Ascending aorta (tissue), 2 donors: ENCODE data around the gene ZFP36L2. TPM values are rescaled to one million over a fixed set of nuclear protein-coding genes. Genes with fewer than 3 reads are reported as not detected.

Experiments
- DNase-seq, 2 donors: peaks; one replicate each; pipeline ENCODE4 v3.0.0-alpha.2; 2019; ENCODE audit warnings: low spot score in 2 of 2
- H3K27ac ChIP-seq, 2 donors: fragments of 200-600 bp; sonication (generic); one replicate each; pipeline ENCODE4 v1.5.1; 2016 to 2017; ENCODE audit warnings: mild to moderate bottlenecking in 1 of 2
- H3K27me3 ChIP-seq: fragments of 200-600 bp; sonication (generic); one replicate; pipeline ENCODE4 v1.5.1; 2017
- H3K36me3 ChIP-seq, 2 donors: fragments of 200-600 bp; sonication (generic); one replicate each; pipeline ENCODE4 v1.5.1; 2016
- H3K4me1 ChIP-seq, 2 donors: fragments of 200-600 bp; sonication (generic); one replicate each; pipeline ENCODE4 v1.5.1; 2016 to 2017; ENCODE audit warnings: mild to moderate bottlenecking in 1 of 2
- H3K4me3 ChIP-seq, 2 donors: fragments of 200-600 bp; sonication (generic); one replicate each; pipeline ENCODE4 v1.5.1; 2016 to 2017; ENCODE audit warnings: mild to moderate bottlenecking in 1 of 2
- H3K9me3 ChIP-seq, 2 donors: fragments of 200-600 bp; sonication (generic); one replicate each; pipeline ENCODE4 v1.5.1; 2016
- intact Hi-C: fragments of 100-400 bp; cut with DNase I; formaldehyde crosslinking; loops from one replicate; pipeline ENCODE4 v1.15.1; 2023
- total RNA-seq: library from RNA; depleted of rRNA; stranded (reverse); fragments of >200 nt; gene quantifications from one replicate; pipeline ENCODE4 v1.1.0, GENCODE V29; 2016
- TF ChIP-seq, protein P1 (sequence below), 3 experiments: fragments of 200-600 bp in 2 of 3; fragments of 450-650 bp in 1 of 3; sonication (generic) in 2 of 3; IDR thresholded peaks; one replicate each; pipeline ENCODE4 v1.5.1; 2016 to 2019; ENCODE audit warnings: antibody characterized with exemption in 3 of 3, mild to moderate bottlenecking in 1 of 3, moderate library complexity in 1 of 3

ZFP36L2 gene
- total RNA-seq, 1 donor from 2014 or later = 148 TPM

DNA sequence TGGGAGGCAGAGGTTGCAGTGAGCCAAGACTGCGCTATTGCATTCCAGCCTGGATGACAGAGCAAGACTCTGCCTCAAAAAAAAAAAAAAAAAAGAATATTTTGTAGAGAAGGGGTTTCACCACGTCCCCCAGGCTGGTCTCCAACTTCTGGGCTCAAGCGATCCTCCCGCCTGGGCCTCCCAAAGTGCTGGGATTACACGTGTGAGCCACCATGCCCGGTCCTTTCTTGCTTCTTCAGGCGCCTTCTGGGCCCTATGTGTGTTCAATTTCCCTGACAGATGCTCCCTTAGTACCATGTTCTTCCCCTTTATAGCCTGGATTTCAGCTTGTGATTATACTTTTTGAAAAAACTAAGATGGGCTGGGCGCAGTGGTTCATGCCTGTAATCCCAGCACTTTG, 9.8 kb downstream of the ZFP36L2 start:
- H3K27me3 ChIP-seq = no peaks in the 10 kb centered on the region
- peak overlapping the region; percentile 65 to 98 for H3K27ac ChIP-seq
- H3K9me3 ChIP-seq = no peaks in the 10 kb centered on the region
- TF ChIP-seq, protein P1, sequence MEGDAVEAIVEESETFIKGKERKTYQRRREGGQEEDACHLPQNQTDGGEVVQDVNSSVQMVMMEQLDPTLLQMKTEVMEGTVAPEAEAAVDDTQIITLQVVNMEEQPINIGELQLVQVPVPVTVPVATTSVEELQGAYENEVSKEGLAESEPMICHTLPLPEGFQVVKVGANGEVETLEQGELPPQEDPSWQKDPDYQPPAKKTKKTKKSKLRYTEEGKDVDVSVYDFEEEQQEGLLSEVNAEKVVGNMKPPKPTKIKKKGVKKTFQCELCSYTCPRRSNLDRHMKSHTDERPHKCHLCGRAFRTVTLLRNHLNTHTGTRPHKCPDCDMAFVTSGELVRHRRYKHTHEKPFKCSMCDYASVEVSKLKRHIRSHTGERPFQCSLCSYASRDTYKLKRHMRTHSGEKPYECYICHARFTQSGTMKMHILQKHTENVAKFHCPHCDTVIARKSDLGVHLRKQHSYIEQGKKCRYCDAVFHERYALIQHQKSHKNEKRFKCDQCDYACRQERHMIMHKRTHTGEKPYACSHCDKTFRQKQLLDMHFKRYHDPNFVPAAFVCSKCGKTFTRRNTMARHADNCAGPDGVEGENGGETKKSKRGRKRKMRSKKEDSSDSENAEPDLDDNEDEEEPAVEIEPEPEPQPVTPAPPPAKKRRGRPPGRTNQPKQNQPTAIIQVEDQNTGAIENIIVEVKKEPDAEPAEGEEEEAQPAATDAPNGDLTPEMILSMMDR (IDR thresholded peaks at IDR 0.05) = no peak
- no peak for DNase-seq
- H3K4me3 ChIP-seq = no peak overlapping the region
- peaks cover 20 to 46% of the 10 kb centered on the region in 2 donors for H3K4me1 ChIP-seq
- no peaks in the 10 kb centered on the region for H3K36me3 ChIP-seq
- intact Hi-C loops = no loop called here

DNA sequence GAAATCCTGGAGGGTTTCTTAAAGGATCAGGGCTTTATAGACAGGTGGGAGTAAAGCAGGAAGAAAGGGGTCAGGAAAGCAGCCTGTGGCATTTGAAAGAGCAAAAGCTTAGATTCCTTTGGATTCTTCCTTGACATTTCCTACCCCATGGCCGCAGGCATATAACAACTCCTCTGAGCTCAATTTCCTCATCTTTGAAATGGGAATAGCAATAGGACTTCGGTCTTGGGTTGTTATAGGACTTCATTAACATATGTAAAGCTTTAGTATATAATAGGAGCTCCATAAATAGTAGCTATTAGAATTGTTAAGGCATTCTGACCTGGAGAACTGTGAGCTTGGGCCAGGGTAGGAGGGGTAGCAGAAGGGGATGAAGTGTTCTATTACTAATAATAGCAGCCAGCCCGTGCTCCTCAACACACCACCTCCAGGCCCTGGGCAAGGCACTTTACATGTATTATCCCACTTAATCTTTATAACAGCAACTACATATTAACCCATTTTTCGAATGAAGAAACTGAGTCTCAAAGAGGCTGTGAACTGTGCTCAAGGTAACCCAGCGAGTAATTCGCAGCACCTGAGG, 10.6 kb downstream of the ZFP36L2 start:
- no peaks in the 10 kb centered on the region for H3K27me3 ChIP-seq
- H3K4me1 ChIP-seq = peaks cover 16 to 44% of the 10 kb centered on the region in 2 donors
- H3K9me3 ChIP-seq = no peaks in the 10 kb centered on the region
- H3K36me3 ChIP-seq = no peaks in the 10 kb centered on the region
- TF ChIP-seq, protein P1 (IDR thresholded peaks at IDR 0.05) = no peak
- intact Hi-C loops = no loop called here
- H3K4me3 ChIP-seq = no peak overlapping the region
- peak overlapping the region; percentile 65 to 98 for H3K27ac ChIP-seq
- no peak for DNase-seq

DNA sequence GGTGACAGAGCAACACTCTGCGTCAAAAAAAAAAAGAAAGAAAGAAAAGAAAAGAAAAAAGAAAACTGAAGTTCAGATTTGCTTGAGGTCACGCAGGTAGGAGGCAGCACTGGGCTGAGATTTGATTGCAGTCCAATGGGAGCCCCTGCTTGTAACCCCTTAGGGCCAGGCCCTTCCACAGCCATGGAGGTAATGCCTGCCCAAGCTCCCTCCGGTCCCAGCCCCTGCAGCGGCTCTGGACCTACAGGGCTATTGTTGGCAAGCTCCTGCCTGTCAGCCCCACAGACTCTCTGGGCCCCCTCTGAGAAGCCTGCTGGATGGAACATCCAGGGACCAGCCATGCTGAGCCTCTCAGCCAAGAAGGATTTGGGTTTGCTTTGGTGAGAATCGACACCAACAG, 12.2 kb downstream of the ZFP36L2 start:
- DNase-seq = no peak
- Histone ChIP-seq H3K27ac (peak overlapping the region in 1 of 2 donors; percentile 9), H3K27me3 (no peaks in the 10 kb centered on the region), H3K9me3 (no peaks in the 10 kb centered on the region), H3K4me3 (no peak overlapping the region), H3K4me1 (peaks cover 13 to 39% of the 10 kb centered on the region in 2 donors), H3K36me3 (no peaks in the 10 kb centered on the region)
- TF ChIP-seq, protein P1 (IDR thresholded peaks at IDR 0.05) = no peak
- intact Hi-C loops = no loop called here

DNA sequence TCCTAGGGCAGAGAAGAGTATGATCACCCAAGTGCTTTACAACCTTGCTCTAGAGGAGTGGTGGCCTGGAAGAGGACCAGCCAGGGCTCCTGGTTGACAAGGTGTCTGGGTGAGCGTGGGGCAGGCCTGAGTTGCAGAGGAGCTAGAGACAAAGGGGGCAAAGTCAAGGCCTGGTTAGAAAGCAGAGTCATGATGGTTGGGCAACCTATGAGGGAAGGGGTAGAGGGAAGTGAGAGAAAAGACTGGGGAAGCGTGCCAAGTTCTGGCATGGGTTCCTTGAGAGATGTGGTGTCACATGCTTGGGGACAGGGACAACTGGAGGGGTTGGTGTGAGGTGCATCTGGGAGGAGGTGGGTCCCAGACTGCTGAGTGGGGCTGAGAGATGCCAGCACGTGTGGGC, 13.5 kb downstream of the ZFP36L2 start:
- TF ChIP-seq, protein P1 (IDR thresholded peaks at IDR 0.05) = no peak
- H3K4me1 ChIP-seq = peaks cover 0 to 28% of the 10 kb centered on the region in 2 donors
- no peaks in the 10 kb centered on the region for H3K27me3 ChIP-seq
- H3K27ac ChIP-seq = peak overlapping the region in 1 of 2 donors; percentile 21
- DNase-seq = peak in 1 of 2 donors; percentile 83
- H3K36me3 ChIP-seq = no peaks in the 10 kb centered on the region
- intact Hi-C loops = no loop called here
- H3K4me3 ChIP-seq = no peak overlapping the region
- H3K9me3 ChIP-seq = no peaks in the 10 kb centered on the region

DNA sequence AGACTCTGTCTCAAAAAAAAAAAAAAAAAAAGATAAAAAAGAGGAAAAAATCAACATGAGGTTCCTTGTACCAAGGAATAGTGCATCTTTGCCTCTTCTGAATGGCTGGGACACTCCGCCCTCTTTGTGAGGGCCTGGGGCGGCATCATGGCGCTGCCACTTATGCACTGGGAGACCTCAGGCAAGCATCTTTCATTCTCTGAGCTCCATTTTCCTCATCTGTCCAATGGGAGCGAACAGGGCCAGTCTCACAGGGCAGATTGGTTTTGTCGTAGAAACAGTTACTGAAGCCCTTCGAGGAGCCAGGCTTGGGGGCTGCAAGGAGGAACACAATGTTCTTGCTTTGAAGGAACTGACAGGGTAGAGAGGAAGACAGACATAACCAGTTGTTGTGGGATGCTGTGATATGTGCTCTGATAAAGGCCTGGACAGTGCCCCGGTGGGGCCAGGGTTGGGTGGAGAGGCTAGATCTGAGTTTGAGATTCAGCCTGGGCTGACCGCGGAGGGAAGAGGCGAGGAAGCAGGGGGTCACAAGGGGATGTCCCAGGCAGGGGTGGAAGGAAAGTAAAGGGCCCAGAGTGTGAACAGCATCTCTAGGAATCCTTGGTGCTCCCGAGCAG, 14.1 kb downstream of the ZFP36L2 start:
- Histone ChIP-seq H3K9me3 (no peaks in the 10 kb centered on the region), H3K4me3 (no peak overlapping the region), H3K36me3 (no peaks in the 10 kb centered on the region), H3K27me3 (no peaks in the 10 kb centered on the region), H3K27ac (peak overlapping the region in 1 of 2 donors; percentile 21), H3K4me1 (peaks cover 0 to 22% of the 10 kb centered on the region in 2 donors)
- intact Hi-C loops = no loop called here
- TF ChIP-seq, protein P1 (IDR thresholded peaks at IDR 0.05) = no peak
- DNase-seq = no peak
